Kidney tubule cell (primary cell): ENCODE results near the gene SERPINA1.

Experiments
- DNase-seq: peaks from one replicate; pipeline ENCODE4 v3.0.0-alpha.2; 2018; ENCODE audit warnings: low spot score

The SERPINA1 gene

DNA sequence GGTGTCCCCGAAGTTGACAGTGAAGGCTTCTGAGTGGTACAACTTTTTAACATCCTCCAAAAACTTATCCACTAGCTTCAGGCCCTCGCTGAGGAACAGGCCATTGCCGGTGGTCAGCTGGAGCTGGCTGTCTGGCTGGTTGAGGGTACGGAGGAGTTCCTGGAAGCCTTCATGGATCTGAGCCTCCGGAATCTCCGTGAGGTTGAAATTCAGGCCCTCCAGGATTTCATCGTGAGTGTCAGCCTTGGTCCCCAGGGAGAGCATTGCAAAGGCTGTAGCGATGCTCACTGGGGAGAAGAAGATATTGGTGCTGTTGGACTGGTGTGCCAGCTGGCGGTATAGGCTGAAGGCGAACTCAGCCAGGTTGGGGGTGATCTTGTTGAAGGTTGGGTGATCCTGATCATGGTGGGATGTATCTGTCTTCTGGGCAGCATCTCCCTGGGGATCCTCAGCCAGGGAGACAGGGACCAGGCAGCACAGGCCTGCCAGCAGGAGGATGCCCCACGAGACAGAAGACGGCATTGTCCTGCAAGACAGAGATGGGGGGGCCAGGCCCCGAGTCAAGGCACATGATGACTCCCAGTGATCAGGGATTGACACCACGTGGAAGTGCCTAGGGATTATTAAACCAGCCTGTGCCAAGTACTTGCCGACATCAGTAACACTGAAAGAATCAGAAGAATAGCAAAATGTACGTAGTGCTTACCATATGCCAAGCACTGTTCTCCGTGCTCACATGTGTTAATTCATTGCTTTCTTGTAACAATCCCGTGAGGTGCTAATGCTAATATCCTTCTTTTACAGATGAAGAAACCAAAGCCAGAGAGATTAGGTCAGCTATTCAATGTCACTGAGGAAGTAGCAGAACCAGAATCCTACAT is 5.4 kb downstream of the SERPINA1 start:
- no peak for DNase-seq

DNA sequence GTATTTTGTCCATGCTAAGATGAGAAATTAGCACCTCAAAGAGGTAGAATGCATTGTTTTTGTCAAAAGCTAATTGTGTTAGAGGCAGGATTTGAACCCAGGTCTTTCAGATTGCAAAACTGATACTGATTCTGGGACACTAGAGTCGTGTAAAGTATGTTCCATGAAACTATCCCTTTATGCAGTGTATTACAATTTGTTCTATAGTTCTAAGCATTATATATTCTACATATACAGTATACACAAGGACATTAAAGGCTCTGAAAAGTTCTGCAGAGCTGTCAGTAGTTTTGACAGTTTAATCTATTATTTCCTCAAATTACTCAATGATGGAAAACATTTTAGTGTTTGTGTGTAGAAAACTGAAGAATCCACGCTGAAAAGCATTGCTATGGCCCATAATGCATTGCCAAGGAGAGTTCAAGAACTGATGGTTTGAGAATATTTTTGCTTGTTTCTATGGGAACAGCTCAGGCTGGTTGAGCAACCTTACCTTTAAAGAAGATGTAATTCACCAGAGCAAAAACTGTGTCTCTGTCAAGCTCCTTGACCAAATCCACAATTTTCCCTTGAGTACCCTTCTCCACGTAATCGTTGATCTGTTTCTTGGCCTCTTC is 6.2 kb downstream of the SERPINA1 start:
- DNase-seq: no peak

DNA sequence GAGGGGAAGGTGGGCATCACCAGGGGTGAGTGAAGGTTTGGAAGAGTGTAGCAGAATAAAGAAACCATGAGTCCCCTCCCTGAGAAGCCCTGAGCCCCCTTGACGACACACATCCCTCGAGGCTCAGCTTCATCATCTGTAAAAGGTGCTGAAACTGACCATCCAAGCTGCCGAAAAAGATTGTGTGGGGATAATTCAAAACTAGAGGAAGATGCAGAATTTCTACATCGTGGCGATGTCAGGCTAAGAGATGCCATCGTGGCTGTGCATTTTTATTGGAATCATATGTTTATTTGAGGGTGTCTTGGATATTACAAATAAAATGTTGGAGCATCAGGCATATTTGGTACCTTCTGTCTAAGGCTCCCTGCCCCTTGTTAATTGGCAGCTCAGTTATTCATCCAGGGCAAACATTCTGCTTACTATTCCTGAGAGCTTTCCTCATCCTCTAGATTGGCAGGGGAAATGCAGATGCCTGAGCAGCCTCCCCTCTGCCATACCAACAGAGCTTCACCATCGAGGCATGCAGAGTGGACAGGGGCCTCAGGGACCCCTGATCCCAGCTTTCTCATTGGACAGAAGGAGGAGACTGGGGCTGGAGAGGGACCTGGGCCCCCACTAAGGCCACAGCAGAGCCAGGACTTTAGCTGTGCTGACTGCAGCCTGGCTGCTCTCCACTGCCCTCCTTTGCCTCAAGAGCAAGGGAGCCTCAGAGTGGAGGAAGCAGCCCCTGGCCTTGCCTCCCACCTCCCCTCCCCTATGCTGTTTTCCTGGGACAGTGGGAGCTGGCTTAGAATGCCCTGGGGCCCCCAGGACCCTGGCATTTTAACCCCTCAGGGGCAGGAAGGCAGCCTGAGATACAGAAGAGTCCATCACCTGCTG is 7.0 kb downstream of the SERPINA1 start:
- DNase-seq: no peak

DNA sequence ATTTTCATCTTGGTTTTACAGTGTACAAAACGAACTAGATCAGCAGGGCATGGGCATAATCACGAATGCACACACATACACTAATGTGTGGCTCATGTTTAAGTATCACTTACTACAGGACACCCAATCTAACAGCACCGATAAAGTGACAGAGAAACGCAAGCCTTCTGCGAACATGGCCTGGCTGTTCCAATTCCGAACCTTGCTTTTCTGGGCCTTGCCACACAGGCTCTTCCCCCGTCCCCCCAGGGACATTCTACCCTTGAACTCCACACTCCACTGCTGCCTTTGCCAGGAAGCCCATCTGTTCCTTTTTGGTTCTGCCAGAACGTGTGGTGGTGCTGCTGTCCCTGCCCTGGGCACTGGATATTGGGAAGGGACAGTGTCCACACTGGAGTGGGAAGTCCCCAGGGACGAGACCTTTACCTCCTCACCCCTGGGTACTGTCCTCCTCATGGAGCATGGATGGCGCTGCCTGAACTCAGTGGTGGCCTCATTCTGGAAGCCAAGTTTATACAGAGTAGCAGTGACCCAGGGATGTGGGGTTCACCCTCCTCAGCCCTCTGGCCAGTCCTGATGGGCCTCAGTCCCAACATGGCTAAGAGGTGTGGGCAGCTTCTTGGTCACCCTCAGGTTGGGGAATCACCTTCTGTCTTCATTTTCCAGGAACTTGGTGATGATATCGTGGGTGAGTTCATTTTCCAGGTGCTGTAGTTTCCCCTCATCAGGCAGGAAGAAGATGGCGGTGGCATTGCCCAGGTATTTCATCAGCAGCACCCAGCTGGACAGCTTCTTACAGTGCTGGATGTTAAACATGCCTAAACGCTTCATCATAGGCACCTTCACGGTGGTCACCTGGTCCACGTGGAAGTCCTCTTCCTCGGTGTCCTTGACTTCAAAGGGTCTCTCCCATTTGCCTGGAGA is 7.9 kb downstream of the SERPINA1 start:
- peak; percentile 39 for DNase-seq

DNA sequence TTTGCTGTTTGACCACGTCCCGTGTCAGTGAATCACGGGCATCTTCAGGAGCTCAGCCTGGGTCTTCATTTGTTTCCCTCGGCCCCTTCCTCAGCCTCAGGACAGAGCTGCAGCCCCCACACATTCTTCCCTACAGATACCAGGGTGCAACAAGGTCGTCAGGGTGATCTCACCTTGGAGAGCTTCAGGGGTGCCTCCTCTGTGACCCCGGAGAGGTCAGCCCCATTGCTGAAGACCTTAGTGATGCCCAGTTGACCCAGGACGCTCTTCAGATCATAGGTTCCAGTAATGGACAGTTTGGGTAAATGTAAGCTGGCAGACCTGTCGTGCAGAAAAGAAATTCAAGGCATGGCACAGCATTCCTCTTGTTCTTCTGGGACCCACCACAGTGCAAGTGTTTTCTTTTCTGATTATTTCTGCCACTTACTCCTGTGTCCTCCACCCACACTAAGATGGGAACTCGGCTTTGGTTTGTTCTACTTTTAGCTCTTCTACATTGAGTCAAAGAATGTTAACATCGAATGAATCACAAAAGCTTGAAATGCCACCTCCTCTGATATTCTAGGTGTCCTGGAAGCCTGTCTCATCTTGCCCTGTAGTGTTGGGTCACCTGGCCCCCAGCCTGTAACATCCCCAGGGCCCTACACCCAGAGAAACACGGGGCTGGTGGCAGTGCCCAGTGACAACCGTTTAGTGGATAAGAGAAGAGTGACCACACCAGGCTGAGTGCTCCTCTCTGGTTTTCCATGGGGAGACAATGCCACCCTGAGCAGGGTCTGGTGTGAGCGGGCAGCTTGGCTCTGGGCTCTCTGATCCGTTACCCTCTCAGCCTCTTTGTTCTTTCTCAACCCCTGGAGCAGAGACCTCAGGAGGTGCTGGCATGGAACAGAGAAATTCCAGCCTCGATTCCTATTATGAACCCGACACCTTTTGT is 8.8 kb downstream of the SERPINA1 start:
- no peak for DNase-seq

DNA sequence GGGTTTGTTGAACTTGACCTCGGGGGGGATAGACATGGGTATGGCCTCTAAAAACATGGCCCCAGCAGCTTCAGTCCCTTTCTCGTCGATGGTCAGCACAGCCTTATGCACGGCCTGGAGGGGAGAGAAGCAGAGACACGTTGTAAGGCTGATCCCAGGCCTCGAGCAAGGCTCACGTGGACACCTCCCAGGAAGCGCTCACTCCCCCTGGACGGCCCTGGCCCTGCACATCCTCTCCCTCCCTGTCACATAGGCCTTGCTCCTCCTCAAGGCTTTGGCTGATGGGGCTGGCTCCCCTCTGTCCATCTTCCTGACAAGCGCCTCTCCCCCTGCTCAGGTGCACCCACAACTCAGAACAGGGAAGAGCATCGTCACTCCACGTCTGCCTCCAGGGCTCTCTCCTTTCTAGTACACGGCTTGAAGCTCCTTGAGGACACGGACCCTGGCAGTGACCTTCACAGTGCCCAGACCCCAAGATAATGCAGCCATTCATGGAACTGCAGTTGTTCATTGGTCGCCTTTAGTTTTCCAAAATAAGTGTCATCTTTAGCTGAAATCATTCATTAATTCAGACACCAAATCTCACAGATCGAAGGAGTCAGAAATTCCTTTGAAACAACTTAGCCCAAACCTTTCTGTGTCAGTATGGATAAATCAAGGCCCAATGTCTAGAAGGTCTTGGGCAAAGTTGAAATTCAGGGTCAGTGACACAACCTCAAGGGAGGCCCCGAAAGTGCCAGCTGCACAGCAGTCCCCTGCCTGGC is 9.7 kb downstream of the SERPINA1 start:
- DNase-seq: no peak

DNA sequence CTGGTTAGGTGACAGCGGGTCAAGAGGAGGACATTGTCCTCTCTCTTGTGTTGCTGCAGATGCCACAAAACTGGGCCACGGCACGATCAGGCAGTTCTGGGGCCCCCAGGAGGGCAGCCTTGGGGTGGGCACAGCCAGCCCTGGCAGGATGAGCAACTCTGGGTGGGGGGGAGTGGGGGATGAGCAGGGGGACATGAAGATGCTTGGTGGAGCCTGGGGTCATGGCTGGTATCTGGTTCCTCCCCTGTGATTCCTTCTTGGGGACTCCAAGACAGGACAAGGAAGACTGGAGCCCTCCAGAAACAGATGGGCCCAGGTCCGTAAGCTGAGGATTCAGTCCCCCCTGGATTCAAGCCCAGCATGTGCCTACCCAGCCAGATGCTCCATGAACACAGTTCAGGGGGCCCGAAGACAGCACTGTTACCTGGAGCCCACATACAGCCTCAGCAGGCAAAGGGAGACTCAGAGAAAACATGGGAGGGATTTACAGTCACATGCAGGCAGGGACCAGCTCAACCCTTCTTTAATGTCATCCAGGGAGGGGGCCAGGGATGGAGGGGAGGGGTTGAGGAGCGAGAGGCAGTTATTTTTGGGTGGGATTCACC is 10.4 kb downstream of the SERPINA1 start:
- DNase-seq: no peak

DNA sequence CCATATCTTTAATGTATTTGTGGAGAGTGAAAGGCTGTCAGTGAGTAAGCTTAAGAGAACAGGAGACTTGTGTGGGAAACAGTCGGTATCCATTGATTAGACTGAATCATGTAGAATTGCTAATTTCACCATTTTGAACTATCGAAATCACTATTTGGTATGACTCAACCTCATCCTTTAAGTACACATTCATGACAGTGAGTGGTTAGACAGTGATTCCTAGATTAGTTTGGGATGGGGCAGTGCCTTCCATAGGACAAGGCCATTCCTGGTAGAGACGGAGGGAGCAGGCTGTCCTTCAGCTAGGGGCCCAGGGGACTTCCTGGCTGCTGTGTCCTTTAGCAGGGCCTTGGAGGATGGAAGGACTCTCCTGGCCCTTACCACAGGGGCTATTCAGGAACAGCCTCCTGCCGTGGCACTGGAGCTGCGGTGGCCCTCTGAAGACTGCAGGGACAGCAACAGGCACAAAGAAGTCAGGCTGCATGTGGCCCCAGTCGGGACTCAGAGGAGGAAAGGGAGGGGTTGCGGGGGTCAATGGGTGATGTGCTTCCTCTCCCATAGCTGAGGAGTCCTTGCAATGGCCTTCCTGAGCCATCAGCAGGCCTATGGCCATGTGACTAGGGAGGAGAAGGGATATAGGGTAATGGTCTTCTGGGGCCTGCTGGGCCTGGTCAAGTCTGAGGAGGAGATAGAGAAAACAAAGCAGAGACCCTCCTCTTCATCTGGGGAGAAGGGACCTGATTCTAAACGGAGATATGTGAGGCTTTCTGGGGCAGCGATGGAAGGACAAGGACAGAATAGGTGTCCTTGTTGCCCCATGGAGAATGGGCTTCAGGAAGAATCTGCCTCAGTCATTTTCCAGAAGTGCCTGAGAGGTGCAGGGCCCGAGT is 11.2 kb downstream of the SERPINA1 start:
- DNase-seq: no peak

DNA sequence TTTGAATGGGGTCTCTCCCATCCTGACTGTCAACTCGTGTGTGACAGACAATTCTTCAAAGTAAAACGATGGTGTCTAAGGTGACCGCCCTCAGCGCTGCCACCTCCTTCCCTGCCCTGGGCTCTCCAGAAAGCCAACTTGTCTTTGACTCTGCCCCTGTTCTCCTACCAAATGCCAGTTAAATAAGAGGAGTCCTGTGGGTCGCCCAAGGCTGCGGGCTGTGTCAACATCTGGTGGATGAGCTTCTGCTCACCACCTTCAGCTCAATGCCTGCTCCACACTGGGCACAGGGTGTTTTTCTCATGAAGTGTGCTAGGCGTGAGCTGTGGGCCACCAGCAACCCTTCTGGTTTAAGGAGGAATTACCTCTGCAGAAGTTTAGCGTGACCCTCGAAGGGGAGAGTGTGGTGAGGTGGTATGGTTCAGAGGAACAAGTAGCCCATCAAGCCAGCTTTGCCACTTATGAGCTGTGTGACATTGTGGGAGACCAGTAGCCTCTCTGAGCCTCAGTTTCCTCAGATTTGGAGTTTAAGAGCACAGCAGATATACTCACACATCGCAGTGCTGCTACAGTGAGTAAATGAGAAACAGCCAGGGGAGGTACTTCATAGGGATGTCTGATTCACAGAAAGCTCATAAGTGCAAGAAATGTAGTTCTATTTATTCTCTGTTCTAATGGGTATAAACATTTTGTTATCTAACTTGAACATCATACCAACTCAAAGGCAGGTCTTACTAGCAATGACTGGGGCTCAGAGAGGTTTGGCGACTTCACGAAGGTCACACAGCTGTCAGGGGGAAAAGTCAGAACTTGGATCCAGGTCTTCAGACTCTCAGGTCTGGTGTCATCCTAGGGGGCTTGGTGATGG is 12.1 kb downstream of the SERPINA1 start:
- no peak for DNase-seq

DNA sequence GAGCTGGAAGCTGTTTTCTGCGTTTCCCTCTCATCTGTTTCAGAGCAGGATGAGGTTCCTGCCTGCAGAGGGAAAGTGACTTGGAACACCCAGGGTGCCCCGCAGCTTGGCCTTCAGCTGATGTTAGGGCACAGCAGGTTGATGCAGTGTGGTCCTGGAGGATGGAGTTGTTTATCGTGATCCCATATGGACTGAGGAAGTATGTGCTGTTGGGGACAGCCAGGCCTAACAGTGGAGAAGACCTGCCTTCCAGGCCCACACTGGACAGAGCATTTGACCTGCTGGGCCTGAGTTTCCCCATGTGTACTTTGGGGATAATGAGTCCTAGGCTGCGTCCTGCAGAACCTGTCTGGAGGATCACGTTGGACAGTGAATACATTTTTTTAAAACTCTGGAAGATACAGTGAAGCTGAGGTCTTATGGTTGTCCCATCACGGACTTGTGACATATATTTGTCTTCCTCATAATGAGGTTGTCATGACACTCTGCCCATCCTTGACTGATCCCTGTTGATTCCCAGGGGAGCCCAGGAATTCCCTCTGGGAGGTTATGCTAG is 12.8 kb downstream of the SERPINA1 start:
- no peak for DNase-seq

DNA sequence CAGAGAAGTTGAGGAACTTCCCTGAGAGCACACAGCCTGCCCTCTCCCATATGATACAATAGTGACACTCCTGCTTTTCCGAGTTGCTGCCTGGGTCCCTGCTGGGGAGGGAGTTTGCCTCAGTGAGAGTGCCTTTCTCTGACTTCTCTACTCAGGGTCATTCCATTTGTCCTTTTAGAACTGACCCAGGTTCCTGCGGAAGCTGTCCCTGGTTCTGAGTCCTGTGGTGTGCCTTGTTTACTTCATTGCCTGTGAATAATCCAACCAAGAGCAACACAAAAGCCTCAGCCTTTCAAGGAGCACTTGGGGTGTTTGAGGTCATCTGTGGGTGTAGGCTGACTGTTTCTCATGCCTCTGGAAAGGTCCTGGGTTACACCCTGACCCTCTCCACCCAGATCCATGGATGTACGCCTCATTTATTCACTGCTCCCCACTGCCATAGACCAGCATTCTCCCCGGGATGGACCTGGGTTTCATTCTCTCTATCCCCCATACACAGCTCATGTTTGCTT is 13.6 kb downstream of the SERPINA1 start:
- DNase-seq: no peak

DNA sequence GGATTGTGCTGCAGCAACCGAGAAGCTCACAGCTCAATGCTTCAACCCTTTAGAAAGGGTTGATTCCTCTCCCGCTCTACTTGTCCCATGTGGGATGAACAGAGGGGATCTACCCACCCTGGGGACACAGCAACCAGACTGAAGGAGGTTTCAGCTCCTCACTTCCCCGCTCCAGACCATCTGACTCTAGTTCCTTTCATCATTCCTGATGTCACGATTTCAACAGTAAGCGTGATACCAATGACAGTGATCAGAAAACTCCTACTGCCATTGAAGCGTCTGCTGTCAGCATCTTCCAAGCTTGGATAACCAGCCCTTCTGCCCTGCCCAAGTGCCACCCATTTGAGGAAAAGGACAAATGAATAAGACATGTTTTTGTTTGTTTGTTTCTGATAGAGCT is 14.3 kb downstream of the SERPINA1 start:
- DNase-seq: no peak

DNA sequence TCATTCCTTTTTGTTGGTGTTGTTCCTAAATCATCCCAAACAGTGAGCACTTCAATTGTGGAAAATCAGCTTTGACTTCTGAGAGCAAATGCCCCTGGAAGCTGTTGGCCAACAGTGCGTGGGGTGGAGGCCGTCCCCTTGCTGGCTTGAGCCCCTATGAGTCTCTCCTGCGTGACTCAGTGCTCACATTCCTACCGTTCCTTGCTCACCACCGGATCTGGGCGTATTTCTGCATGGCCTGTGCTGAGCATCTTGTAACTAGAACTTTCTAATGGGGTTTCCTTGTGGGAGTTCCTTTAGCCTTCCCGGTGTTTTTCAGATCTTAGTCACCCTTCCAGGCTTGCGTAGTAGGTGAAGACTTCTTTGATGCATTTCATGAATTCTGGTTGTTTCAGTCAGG is 14.7 kb downstream of the SERPINA1 start:
- peak; percentile 95 for DNase-seq

DNA sequence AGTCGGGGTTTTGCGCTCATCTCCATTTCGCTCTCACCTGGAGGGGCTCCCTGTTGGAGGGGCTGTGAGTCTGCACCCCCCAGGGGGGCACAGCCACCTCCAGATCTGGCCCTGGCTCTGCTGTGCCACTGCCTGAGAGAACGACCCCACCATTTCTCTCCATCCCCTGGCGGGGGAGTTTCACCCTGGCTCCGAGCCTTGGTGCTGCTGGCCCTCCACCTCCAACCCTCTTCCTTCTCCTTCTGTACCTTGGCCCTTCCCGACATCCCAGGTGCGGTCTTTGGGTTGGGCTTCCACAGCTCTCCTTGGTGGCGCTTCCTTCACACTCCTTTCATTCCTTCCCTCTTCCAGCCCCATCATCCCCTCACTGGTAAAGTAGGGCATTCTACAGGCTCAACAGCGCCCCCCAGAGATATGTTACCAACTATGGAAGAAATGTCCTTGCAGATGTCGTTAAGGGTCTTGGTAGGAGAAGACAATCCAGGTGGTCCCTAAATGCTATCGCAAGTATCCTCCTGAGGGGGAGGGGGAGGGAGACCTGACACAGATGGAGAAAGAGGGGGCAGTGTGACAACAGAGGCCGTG is 16.3 kb downstream of the SERPINA1 start:
- DNase-seq: no peak

DNA sequence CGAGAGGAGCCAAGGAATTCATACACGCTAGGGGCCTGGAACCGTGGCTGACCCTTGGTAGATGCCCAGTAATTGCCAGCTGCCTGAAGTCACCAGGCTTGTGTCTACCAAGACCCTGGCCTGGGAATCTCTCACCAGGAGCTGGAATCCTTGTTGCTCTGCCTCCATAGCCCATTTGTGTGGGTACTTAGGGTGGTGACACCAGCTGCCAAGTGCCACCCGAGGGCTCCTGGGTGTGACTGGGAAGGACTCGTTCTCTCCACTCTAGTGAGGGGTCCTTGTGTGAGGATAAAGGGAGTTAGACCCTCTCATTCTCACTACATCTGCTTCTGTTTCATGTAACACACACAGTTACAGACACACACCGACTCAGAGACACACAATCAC is 17.9 kb downstream of the SERPINA1 start:
- DNase-seq: no peak
